Stimulated activated CD4-positive, alpha-beta T cell treated with anti-CD3 and anti-CD28 coated beads, Interleukin-15, amount 100 ng/mL, for 1 hour (primary cell): ENCODE data around the gene BCL7C.
"Not testable (repeated sequence)": the region's sequence is repeated elsewhere in the genome, so short reads cannot be mapped to it uniquely, and the experiment has no call there.

ENCODE experiments used
- DNase-seq, 2 donors: peaks; one replicate each; pipeline ENCODE4 v3.0.0-alpha.2; 2020; ENCODE audit warnings: low read depth in 1 of 2, low spot score in 1 of 2

The BCL7C gene

DNA sequence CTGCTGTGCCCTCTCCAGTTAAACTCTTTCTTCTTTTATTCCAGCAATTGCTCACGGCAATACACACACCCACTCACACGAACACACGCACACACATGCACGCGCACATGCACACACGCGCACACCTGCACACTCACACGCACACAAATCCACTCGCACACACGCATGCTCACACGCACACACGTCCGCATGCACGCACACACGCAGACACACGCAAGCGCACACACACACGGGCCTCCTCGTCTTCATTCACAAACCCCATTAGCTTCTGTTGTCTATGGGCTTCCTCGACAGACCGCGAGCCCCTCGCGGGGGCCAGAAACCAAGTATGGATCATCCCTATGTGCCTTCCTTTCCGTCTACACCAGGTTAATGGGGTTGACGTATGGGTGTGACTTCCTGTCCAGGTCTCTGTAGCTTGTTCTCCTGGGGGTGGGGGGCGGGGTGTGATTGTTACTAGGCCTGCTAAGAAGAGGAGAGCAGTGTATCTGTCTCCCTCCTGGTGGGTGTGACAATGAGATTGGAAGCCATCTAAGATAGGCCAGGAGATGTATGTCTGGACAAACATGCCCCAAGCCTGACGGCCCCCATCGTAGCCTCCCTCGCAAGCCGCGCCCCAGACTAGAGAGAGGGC lies 1.9 kb upstream of the BCL7C start:
- DNase-seq: no peak

DNA sequence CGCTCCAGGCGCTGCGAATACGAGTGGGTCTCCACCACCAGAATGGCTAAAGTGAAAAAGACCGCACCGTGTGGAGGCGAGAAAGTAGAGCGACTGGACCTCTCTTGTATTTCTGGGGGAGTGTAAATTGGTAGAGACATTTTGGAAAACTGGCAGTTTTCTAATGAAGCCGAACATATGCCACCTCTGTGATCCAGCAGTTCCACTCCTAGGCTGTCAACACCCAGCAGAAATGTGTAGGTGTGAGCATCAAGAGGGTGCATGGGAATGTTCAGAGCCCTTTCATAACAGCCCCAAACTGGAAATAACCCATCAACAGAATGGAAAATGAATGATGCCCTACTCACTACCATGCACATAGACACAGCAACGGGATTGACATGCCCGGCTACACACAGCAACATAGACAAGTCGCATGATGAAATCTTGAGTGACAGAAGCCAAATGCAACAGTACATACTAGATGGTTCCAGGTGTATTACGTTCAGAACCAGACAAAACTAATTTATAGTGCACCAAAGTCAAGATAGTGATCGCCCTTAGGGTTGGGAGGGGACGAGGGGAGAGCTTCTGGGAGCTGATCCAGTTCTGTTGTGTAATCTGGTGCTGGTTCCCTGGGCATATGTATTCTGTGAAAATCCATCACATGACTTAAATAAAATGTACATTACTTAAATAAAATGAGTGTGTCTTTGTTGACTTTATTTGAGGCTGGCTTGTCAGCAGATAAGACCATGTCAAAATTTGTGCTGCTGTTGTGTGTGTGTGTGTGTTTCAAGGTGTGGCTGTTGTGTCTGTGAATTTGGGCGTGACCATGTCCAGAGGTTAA lies 877 bp upstream of the BCL7C start:
- no peak for DNase-seq

DNA sequence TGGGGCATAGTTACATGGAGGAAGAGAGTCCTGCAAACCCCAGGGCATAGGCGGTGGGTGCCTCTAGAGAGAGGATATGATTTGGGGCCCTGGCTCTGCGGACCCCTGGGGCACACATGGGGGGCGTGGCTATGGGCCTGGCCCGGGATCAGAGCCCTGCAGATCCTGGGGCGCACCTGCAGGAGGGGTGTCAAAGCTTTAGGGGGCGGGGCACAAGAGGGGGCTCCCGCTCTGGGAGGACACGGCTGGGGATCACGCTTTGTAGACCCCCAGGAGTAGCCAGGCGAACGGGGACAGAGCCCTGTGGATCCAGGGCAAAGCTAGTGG lies 497 bp downstream of the BCL7C start:
- DNase-seq: no peak

DNA sequence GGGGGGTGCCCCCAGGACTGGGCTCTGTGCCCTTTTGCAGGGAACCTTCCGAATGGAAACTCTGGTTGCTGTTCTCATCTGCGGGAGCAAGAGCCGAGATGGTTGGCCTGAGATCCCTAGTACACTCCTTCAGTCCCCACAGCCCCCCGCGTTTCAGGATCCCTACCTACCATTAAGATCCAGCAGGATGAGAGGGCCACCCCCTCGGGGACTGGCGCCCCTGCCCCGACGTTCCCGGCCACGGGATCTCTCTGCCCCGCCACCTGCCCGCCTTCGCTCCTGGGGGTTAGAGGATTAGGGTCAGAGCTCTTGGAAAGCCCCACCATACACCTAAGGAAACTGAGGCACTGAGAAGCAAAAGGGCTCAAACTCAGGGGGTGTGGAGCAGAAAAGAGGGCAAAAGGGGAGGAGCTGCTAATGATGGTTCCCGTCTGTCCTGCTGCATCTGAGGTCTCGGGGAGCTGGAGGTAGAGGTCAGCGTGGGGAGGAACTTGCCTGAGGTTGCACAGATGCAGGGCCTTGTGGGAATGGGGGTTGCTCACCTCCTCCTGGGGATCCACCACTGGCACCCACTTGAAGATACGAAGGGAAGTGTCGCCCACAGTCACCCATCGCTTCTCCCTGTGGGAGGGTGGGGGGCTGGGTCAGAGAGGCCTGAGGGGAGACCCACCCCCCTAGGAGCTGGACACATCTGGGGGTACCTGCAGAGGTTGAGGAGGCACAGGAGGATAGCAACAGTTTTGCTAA lies 1.0 kb downstream of the BCL7C start:
- no peak for DNase-seq

DNA sequence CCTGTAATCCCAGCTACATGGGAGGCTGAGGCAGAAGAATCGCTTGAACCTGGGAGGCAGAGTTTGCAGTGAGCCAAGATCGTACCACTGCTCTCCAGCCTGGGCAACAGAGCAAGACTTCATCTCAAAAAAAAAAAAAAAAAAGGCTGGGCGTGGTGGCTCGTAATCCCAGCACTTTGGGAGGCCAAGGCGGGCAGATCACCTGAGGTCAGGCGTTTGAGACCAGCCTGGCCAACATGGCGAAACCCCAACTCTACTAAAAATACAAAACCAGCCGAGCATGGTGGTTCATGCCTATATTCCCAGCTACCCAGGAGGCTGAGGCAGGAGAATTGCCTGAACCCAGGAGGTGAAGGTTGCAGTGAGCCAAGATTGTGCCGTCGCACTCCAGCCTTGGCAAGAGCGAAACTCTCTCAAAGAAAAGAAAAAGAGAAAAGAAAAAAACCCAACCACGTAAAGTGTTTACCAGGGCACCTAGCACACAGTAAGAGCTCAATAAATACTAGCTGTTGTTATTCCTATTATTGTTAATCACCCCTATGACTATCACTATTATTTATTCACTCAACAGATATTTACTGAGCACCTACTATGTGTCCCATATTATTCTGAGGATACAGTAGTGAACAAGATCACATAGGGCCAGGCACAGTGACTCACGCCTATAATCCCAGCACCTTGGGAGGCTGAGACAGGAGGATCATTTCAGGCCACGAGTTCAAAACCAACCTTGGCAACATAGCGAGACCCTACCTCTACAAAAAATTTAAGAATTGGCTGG lies 2.6 kb downstream of the BCL7C start:
- not testable (repeated sequence) for DNase-seq

DNA sequence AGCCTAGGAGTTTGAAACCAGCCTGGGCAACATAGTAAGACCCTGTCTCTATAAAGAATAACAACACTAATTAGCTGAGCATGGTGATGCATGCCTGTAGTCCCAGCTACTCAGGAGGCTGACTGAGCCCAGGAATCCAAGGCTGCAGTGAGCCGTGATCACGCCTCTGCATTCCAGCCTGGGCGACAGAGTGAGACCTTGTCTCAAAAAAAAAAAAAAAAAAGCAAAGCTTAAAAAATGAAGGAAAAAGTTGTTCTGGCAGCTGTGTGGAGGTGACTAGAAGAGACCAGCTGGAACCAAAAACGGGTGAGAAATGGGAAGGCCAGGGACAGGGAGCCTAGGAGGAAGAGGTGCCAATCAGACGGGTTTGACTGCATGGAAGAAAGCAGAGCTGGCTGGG lies 4.2 kb downstream of the BCL7C start:
- no peak for DNase-seq

DNA sequence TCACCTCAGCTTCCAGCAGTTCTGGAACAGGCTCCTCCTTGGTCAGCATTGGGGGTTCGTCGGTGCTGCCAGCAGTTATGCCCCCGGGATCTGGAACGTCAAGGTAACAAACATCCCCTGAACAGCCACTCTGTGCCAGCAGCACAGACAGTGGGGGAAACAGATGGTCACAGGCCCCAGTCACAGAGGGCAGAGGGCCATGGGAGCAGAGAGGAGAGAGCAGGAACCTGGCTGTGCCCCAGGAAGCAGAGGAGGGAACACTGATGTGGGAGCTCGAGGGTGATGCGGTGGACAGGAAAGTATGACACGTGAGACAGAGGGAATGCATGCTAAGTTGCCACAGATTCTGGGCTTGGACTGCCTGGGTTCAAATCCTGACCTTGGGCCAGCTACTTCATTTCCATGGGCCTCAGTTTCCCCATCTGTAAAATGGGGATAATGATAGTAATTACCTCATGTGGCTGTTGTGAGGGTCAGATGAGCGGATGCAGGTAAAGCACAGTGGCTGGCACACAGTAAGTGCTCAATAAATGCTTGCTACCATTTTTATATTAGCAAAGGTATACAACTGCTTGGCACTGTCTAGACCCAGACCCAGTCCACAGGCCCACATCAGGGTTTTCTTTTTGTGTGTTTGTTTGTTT lies 4.9 kb downstream of the BCL7C start:
- DNase-seq: no peak

DNA sequence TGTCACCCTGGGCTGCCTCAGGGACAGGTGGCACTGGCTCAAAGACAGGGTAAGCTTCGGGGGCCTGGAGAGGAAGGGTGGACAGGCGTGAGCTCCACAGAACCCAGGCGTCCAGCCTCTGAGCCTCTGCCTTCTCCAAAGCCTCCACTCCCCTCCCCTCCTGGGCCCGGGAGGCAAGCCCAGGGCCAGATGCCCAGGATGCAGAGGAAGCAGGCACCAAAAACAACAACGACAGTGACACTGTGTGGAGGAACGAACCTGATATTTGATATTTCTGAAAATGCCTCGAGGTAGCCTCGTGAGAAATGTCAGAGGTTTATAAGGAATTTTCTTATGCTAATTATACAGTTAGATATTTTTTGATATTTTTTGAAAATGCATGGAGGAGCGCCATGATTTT lies 6.0 kb downstream of the BCL7C start:
- no peak for DNase-seq

DNA sequence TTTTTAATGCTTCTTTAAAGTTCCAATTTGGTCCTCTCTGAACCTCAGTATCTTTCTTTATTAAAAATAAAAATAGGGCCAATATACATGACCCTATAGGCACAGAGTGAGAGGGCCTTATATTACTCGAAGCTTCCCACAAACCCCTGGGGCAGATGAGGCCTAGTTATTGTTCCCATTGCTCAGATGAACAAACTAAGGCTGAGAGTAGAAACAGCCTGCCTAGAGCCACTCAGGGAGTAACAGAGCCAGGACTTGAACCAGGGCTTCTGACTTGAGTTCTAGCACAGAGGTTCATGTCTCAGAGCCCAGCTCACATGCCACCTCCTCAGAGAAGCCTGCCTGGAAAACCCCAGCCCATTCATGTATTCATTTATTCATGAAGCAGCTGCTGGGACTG lies 7.7 kb downstream of the BCL7C start:
- DNase-seq: no peak

DNA sequence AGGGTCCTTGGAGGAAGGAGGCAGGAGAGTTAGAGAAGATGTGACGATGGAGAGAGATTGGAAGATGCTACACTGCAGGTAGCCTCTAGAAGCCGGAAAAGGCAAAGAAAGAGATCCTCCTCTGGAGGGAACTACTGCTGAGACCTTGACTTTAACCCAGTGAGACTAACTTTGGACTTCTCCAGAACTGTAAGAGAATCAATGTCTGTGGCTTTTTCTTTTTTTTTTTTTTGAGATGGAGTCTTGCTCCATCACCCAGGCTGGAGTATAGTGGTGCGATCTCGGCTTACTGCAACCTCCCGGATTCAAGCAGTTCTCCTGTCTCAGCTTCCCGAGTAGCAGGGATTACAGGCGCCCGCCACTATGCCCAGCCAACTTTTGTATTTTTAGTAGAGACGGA lies 8.7 kb downstream of the BCL7C start:
- DNase-seq: no peak

DNA sequence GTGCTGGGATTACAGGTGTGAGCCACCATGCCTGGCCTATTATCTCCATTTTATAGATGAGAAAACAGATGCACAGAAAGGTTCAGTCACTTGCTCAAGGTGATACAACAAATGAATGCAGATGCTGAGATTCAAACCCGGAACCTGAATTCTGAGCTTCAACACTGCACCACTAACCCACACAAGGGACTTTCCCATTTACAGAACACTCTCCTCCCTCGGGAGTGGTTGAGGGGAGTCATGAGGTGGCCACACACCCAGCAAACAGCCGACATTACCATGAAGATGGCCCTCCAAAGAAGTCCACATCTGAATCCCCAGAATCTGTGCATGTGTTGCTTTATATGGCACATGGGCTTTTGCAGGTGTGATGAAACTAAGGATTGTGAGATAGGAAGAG lies 9.1 kb downstream of the BCL7C start:
- no peak for DNase-seq

DNA sequence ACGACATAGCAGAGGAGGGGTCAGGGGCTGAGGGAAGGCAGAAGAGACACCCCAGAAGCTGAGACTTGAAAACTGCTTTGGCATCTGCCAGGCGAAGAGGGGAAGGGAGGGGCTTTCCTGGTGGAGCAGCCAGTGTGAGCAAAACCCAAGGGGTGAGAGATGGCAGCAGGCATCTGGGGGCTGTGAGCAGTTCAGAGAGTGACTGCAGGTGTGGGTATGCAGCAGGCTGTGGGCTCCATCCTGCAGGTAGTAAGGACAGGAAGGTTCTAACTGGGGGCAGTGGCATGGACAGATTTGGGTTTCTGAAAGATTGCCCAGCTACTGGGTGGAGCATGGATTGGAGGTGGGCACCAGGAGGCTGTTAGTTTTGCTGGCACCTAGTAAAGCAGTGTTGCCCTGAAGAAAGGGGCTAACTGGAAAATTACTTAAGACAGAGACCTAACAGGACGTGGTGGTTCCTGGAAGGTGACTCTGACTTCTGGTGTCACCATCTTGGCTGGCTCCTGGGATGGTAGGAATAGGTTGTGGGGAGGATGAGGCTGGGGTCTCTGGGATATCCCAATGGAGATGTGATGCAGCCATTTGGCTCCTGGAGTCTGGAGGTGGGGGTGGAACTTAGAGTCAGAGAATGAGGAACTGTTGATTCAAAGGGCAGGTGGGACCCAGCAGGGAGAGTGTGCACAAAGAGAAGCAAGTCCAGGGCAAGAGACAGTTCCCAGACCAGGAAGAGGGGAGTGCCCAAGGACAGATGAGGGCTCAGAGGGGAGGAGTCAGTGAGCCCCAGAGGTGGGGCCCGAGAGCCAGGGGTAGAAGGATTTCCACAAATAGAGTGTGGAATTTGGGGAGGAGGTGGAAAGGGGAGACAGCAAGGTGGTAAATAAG lies 11.2 kb downstream of the BCL7C start:
- no peak for DNase-seq

DNA sequence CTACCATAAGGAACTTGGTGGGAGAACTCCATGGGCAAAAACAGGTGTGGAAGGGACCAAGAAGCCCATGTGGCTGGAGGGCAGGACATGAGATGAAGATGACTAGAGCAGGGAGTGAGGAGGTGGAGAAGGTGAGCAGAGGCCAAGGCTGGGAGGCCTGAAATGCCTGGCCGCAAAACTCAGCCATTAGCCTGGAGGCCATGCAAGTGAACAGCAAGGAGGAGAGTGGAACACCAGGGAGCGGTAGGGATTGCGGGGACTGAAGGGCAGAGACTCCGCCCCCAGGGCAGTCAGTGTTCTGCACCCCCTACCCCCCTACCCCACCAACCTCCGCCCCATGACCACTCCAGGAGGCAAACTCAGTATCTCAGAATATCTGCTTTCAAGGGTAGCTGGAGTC lies 17.0 kb downstream of the BCL7C start:
- no peak for DNase-seq

DNA sequence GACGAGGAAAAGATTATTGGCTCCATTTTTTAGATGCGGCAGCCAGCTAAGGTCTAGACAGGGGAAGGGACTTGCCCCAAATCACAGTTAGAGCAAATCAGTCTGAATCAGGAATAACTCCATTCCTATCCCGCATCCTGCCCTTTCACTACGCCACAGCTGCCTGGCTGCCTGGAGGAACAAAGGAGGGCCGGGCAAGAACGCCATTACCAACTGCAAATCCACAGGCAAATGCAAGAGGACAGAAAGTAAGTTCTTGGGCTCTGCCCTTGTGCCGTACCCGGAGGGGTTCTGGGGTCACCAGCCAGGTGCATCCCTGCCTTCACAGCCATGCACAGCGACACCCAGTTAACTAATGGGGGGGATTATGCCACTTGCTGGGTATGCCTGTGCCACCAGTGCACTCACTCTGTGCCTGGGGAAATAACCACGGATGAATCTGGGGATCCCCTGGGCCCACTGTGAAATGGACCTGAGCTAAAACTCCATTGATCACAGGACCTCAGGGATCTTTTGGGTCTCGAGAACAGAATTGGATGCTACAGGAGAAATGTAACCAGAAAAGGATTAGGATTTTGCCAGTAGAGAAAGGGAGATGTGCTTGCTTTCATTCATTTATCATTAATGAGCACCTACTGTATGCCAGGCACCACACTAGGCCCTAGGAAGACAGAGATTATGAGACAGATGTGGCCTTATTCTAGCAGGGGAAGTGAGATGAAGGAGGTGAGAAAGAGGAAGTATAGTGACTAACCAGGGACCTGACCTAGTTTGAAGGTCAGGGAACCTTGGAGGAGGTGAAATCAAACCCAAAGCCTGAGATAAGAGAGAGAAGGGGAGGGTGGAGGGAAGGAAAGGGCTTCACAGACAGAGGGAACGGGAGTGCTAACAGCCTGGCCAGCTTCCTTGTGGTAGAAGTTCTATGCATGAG lies 17.7 kb downstream of the BCL7C start:
- DNase-seq: no peak

DNA sequence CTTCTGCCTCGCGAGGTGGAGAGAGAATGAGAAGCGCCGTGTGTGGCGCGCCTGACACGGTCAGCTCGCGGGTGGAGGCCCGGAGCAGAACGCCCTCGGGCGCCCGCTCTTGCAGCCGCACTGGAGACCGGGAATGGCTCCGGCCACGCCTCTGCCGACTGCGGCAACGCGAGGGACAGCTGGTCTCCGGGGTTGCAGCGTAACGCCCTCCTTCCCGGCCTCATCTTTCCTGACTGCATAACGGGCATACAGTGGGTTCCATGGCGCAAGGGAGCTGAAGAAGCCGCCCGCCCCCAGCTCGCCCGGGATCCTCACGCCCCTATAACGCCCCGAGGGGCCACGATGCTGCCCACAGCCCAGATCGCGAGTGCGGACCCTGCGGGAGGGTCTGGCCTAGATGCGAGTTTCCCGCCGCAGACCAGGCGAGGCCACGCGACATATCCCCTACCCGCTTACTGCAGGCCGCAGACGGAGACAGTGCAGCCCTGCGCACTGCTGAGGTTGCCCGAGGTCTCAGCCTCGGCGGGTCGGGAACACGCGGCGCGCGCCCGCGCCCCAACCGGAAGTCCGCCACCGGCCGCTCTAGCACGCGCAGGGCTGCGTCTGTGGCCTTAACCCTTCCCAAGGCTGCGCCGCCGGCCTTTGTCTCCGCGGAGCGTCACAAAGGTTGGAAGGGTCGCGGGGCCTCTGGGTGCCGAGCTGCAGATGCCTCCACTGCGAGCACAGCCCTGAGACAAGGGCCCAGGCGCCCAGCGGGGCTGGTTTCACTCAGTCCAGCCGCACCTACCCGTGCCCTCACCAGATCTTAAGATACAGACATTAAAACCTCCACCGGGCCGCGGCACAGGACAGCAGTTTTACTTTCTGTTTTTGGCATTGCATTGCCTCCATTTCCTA lies 18.8 kb downstream of the BCL7C start:
- peak; percentile 76 to 86 for DNase-seq

DNA sequence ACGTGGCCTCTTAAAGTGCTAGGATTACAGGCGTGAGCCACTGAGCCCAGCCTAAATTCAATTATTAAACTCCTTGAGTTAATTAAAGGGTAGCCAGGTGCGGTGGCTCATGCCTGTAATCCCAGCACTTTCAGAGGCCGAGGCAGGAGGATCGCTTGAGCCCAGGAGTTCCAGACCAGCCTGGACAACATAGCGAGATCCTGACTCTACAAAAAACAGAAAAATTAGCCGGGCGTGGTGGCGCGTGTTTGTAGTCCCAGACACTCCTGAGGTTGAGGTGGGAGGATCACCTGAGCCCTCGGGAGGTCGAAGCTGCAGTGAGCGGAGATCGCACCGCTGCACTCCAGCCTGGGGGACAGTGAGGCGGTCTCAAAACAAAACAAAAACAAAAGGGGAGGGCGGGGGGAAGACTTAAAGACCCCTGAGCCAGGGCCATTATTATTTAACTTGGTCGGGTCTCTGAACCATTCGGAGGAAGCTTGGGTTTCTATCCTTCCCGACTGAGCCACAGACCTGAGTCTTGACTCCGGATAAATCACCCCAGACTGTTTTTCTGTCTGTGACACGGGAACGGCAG lies 19.5 kb downstream of the BCL7C start:
- no peak for DNase-seq

DNA sequence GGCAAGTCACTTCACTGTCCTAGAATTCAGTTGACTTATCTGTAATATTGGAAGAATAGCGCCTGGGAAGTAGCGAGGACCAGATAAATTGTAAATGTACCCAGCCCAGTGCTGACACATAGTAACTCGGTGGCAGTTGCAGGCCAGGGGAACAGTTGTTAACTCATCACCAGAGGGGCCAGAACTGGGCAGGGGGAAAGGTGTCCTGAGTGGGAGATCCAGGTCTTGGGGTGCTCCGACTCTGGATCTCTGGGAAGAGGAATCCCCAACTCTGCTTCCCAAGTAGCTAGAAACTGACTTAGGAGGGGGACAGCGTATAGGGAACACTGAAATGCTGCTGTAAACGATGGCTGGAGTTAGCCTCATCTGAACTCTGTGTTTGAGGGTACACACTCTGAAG lies 23.0 kb downstream of the BCL7C start:
- no peak for DNase-seq

DNA sequence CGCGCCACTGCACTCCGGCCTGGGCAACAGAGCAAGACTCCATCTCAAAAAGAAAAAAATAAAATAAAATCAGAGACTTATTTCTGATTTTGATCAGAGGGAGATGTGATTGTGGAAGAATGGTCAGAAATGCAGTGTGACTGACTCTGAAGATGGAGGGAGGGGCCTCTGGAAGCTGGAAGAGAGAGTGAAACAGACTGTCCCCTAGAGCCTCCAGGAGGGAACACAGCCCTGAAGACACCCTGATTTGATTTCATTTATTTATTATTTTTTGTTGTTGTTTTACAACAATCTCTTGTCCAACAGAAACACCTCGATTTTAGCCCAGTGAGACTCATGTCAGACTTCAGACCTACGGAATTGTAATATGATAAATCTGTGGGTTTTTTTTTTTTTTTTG lies 26.1 kb downstream of the BCL7C start:
- DNase-seq: no peak
